AG04450 (cell line): ENCODE measurements around the gene HEMK1. TPM values are rescaled to one million over a fixed set of nuclear protein-coding genes. Genes with fewer than 3 reads are reported as not detected.
A peak's percentile ranks its signal among the peaks of the same experiment; 100 is the strongest.

Experiments
- CTCF ChIA-PET: fragments of 300-600, 350-600 bp; formaldehyde crosslinking; extraction: SDS; loops from one replicate; lab custom pipeline; 2022; ENCODE audit warnings: antibody characterized with exemption, inconsistent platforms; lab: Charles Lee
- POLR2A ChIA-PET: fragments of 350-600 bp; formaldehyde crosslinking; extraction: SDS; loops from one replicate; lab custom pipeline; 2021; ENCODE audit warnings: antibody characterized with exemption, inconsistent platforms; lab: Yijun Ruan, JAX
- DNase-seq: peaks from one replicate; pipeline ENCODE4 v3.0.0-alpha.2; 2011; ENCODE audit warnings: low read depth, low spot score
- H3K27ac ChIP-seq: one replicate; pipeline ENCODE4 v1.5.1; 2012; ENCODE audit warnings: low read depth, low read length, control low read depth
- H3K27me3 ChIP-seq: one replicate; pipeline ENCODE4 v1.6.0; 2012; ENCODE audit warnings: low read length; ENCODE audit not compliant: control insufficient read depth, insufficient read depth
- H3K4me3 ChIP-seq: 2 replicates; pipeline ENCODE4 v1.5.1; 2011; ENCODE audit warnings: mild to moderate bottlenecking, low read depth, low read length, control low read depth
- H3K9me3 ChIP-seq: 2 replicates; pipeline ENCODE4 v1.5.1; 2012; ENCODE audit warnings: low read length; ENCODE audit not compliant: control insufficient read depth, insufficient read depth
- CTCF ChIP-seq: IDR thresholded peaks from 2 replicates; pipeline ENCODE4 v1.5.1; 2011; ENCODE audit warnings: low read depth, low read length, control low read depth, inconsistent platforms
- polyA plus RNA-seq: library from polyadenylated mRNA; depleted of rRNA; stranded (reverse); fragments of >200 nt; gene quantifications from 2 replicates; pipeline ENCODE4 v1.2.3, GENCODE V29; 2011

Gene HEMK1
- polyA plus RNA-seq, 1 experiment: 12.1 TPM

GRCh38 chr3:50574444-50574831 lies 5.1 kb downstream of the HEMK1 start:
- ChIA-PET POLR2A (no interaction called here), CTCF (interaction anchor here (1.9 to 14.4 kb wide), 3 partner anchors 28 to 815 kb away, joined by 6 to 436 read pairs (median 24); partner anchors contain the start of genes CISH and MAPKAPK3)
- Histone ChIP-seq H3K27me3 (no peaks in the 10 kb centered on the region), H3K27ac (no peak overlapping the region), H3K4me3 (no peak overlapping the region), H3K9me3 (no peaks in the 10 kb centered on the region)
- no peak for TF ChIP-seq CTCF
- no peak for DNase-seq

- Histone ChIP-seq H3K4me3 (no peak overlapping the region), H3K27me3 (no peaks in the 10 kb centered on the region), H3K27ac (no peak overlapping the region), H3K9me3 (no peaks in the 10 kb centered on the region)
- POLR2A ChIA-PET: no interaction called here
- CTCF ChIA-PET: interaction anchor here (1.9 to 14.4 kb wide), 2 partner anchors 38 to 814 kb away, joined by 6 to 436 read pairs; partner anchors contain the start of genes CISH and MAPKAPK3
- no peak for DNase-seq
- no peak for TF ChIP-seq CTCF
Measured at GRCh38 chr3:50575372-50575771, 6.0 kb downstream of the HEMK1 start.

- ChIA-PET POLR2A (interaction anchor here (2.2 kb wide), 1 partner anchor 8 kb away, joined by 11 read pairs; the partner anchor contains the start of gene HEMK1), CTCF (interaction anchor here (14.4 kb wide), 1 partner anchor 36 kb away, joined by 436 read pairs; the partner anchor contains the start of genes CISH and MAPKAPK3)
- no peak overlapping the region for H3K4me3 ChIP-seq
- H3K9me3 ChIP-seq: no peaks in the 10 kb centered on the region
- DNase-seq: no peak
- no peak for TF ChIP-seq CTCF
- H3K27ac ChIP-seq: no peak overlapping the region
- no peaks in the 10 kb centered on the region for H3K27me3 ChIP-seq
Measured at GRCh38 chr3:50577348-50577747, 8.0 kb downstream of the HEMK1 start.

- Histone ChIP-seq H3K9me3 (no peaks in the 10 kb centered on the region), H3K27ac (no peak overlapping the region), H3K4me3 (no peak overlapping the region), H3K27me3 (no peaks in the 10 kb centered on the region)
- POLR2A ChIA-PET: interaction anchor here (0.8 kb wide), 1 partner anchor 12 kb away, joined by 3 read pairs; no protein-coding TSS in a partner anchor
- 0 out of 2 replicates have a peak, but pooled peaks have one; percentile 8 for TF ChIP-seq CTCF
- DNase-seq: no peak
- CTCF ChIA-PET: interaction anchor here (0.6 to 1.6 kb wide), 5 partner anchors 9 to 1387 kb away, joined by 3 to 6 read pairs (median 5); partner anchors contain the start of gene PCBP4
Measured at GRCh38 chr3:50580683-50581458, 11.5 kb downstream of the HEMK1 start.

GRCh38 chr3:50581459-50581842 lies 12.1 kb downstream of the HEMK1 start:
- POLR2A ChIA-PET: interaction anchor here (0.8 kb wide), 1 partner anchor 13 kb away, joined by 3 read pairs; no protein-coding TSS in a partner anchor
- Histone ChIP-seq H3K4me3 (no peak overlapping the region), H3K27me3 (no peaks in the 10 kb centered on the region), H3K27ac (no peak overlapping the region), H3K9me3 (no peaks in the 10 kb centered on the region)
- TF ChIP-seq CTCF: no peak
- CTCF ChIA-PET: interaction anchor here (0.6 to 1.6 kb wide), 4 partner anchors 9 to 1386 kb away, joined by 4 to 6 read pairs (median 6); partner anchors contain the start of gene PCBP4
- no peak for DNase-seq
